ENCODE data around the gene ACTN3. TPM values are rescaled to one million over a fixed set of nuclear protein-coding genes. Genes with fewer than 3 reads are reported as not detected.
"Not testable (repeated sequence)": the region's sequence is repeated elsewhere in the genome, so short reads cannot be mapped to it uniquely, and the experiment has no call there.

ACTN3 gene
- total and polyA plus RNA-seq, 3 donors from 2014 or later: 1.7 to 6.8 (median 4.0) TPM

DNA sequence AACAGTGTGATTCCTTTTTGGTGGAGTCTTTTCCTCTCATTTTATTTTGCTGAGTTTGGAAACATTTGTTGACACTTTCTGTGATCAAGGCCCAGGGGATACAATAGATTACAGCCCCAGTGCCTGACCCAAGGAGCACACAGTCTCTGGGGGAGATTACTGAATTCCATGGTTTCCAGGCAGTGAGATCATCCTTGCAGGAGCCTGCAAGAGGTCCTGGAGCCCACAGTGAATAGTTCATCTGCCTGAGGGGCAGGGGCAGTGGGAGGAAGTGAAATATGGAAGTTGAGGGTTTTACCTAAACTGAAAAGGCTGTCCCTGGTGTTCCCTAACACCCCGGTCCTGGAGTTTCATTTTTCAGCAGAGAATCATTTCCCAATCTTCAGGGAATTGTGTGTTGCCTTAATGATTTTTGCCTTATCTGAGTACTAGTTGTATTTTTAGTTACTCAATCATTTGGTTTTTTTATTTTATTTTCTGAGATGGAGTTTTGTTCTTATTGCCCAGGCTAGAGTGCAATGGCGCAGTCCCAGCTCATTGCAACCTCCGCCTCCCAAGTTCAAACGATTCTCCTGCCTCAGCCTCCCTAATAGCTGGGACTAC is 54.0 kb downstream of the ACTN3 start:
- 76 to 77% methylated on average over 4 of the region's 4 CpGs for WGBS, 2 donors
- H3K27ac ChIP-seq: peak overlapping the region in 1 of 2 donors; percentile 48
- TF ChIP-seq POLR2A (IDR thresholded peaks at IDR 0.05) (no peak), CTCF (IDR thresholded peaks at IDR 0.05) (no peak)

DNA sequence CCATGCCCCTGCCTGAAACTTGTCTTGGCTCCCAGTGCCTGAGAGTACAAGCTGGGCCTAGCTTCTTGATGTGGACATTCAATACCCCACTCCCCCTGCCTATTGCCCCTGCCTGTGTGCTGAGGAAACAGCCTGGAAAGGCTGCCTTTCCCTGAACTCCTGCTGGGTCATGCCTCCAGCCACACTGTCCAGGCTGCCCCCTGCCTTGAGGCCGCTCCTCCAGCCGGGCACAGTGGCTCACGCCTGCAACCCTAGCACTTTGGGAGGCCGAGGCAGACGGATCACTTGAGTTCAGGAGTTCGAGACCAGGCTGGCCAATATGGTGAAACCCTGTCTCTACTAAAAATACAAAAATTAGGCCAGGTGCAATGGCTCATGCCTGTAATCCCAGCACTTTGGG is 56.4 kb downstream of the ACTN3 start:
- intact Hi-C loops (cut with DNase I; ENCODE audit: low total_unique reads): no loop called here
- WGBS, 2 donors: 93 to 95% methylated on average over 6 of the region's 6 CpGs
- peaks cover 58% of the 10 kb centered on the region for H3K4me1 ChIP-seq
- TF ChIP-seq POLR2A (IDR thresholded peaks at IDR 0.05) (no peak), CTCF (IDR thresholded peaks at IDR 0.05) (no peak)
- no peaks in the 10 kb centered on the region for H3K27me3 ChIP-seq
- no peak for DNase-seq
- no peak overlapping the region for H3K4me3 ChIP-seq
- no peaks in the 10 kb centered on the region for H3K9me3 ChIP-seq
- no peaks in the 10 kb centered on the region for H3K36me3 ChIP-seq (ENCODE audit: low read depth, missing control alignments)
- H3K27ac ChIP-seq: peak overlapping the region in 1 of 2 donors; percentile 5

More for the DNA sequence above, 54.0 kb downstream of the ACTN3 start:
- DNase-seq: no peak
- Histone ChIP-seq H3K27me3 (no peaks in the 10 kb centered on the region), H3K9me3 (no peaks in the 10 kb centered on the region), H3K4me3 (no peak overlapping the region), H3K36me3 (ENCODE audit: low read depth, missing control alignments) (no peaks in the 10 kb centered on the region), H3K4me1 (peaks cover 47% of the 10 kb centered on the region)
- intact Hi-C loops (cut with DNase I; ENCODE audit: low total_unique reads): no loop called here

GRCh38 chr11:66604155-66604554 is 57.5 kb downstream of the ACTN3 start:
- intact Hi-C loops (cut with DNase I; ENCODE audit: low total_unique reads): no loop called here
- no peak overlapping the region for H3K27ac ChIP-seq
- no peaks in the 10 kb centered on the region for H3K36me3 ChIP-seq (ENCODE audit: low read depth, missing control alignments)
- H3K27me3 ChIP-seq: no peaks in the 10 kb centered on the region
- no peak for TF ChIP-seq CTCF (IDR thresholded peaks at IDR 0.05)
- no peak for TF ChIP-seq POLR2A (IDR thresholded peaks at IDR 0.05)
- H3K9me3 ChIP-seq: no peaks in the 10 kb centered on the region
- peaks cover 64% of the 10 kb centered on the region for H3K4me1 ChIP-seq
- WGBS, 2 donors: 56 to 71% methylated on average over 5 of the region's 5 CpGs
- H3K4me3 ChIP-seq: no peak overlapping the region
- peak; percentile 63 for DNase-seq

- H3K36me3 ChIP-seq (ENCODE audit: low read depth, missing control alignments); DNase-seq; H3K9me3 ChIP-seq; H3K27me3 ChIP-seq; H3K4me3 ChIP-seq; intact Hi-C loops (cut with DNase I; ENCODE audit: low total_unique reads): not testable (repeated sequence)
- 76 to 80% methylated on average over 3 of the region's 3 CpGs for WGBS, 2 donors
- peak overlapping the region; percentile 55 to 61 for H3K27ac ChIP-seq
- peaks cover 51% of the 10 kb centered on the region for H3K4me1 ChIP-seq
Measured at GRCh38 chr11:66606608-66607007, 59.9 kb downstream of the ACTN3 start.

GRCh38 chr11:66607126-66607834 is 60.6 kb downstream of the ACTN3 start:
- H3K4me1 ChIP-seq: peaks cover 44% of the 10 kb centered on the region
- H3K27ac ChIP-seq: peak overlapping the region; percentile 55 to 61
- intact Hi-C loops (cut with DNase I; ENCODE audit: low total_unique reads): no loop called here
- no peaks in the 10 kb centered on the region for H3K27me3 ChIP-seq
- TF ChIP-seq CTCF (IDR thresholded peaks at IDR 0.05): no peak
- no peak for TF ChIP-seq POLR2A (IDR thresholded peaks at IDR 0.05)
- WGBS, 2 donors: 33 to 40% methylated on average over 8 of the region's 8 CpGs
- H3K36me3 ChIP-seq (ENCODE audit: low read depth, missing control alignments): no peaks in the 10 kb centered on the region
- no peak overlapping the region for H3K4me3 ChIP-seq
- DNase-seq: peak; percentile 92
- H3K9me3 ChIP-seq: no peaks in the 10 kb centered on the region

Data from testis (tissue), 3 donors.